Thoracic aorta (tissue), 2 donors: Measurements from ENCODE around the gene IL18R1. TPM values are rescaled to one million over a fixed set of nuclear protein-coding genes. Genes with fewer than 3 reads are reported as not detected.

Source experiments
- ATAC-seq: fragments of 150-250 bp; one replicate; pipeline ENCODE4 v1.8.0; 2017; ENCODE audit warnings: low read depth; ENCODE audit not compliant: insufficient number of reproducible peaks, low FRiP score
- DNase-seq: peaks from one replicate; pipeline ENCODE4 v3.0.0-alpha.2; 2020; ENCODE audit warnings: low spot score
- H3K27ac ChIP-seq, 2 donors: fragments of 200-600 bp; sonication (generic); 1 replicate in 1 of 2; 2 replicates in 1 of 2; pipeline ENCODE4 v1.5.1; 2016; ENCODE audit warnings: mild to moderate bottlenecking in 2 of 2, moderate library complexity in 2 of 2
- H3K27me3 ChIP-seq: fragments of 200-600 bp; sonication (generic); replicated peaks from 2 replicates; pipeline ENCODE4 v1.6.0; 2016; ENCODE audit warnings: mild to moderate bottlenecking; ENCODE audit not compliant: insufficient read depth
- H3K36me3 ChIP-seq: fragments of 200-600 bp; sonication (generic); one replicate; pipeline ENCODE4 v1.5.1; 2016
- H3K4me1 ChIP-seq, 2 donors: fragments of 200-600 bp; sonication (generic); 1 replicate in 1 of 2; 2 replicates in 1 of 2; pipeline versions ENCODE4 v1.5.1 to v1.6.0; 2016; ENCODE audit warnings: low read depth in 2 of 2, mild to moderate bottlenecking in 1 of 2; ENCODE audit not compliant: control insufficient read depth in 1 of 2
- H3K4me3 ChIP-seq: fragments of 200-600 bp; sonication (generic); 2 replicates; pipeline ENCODE4 v1.5.1; 2016; ENCODE audit warnings: mild to moderate bottlenecking
- H3K9me3 ChIP-seq: fragments of 200-600 bp; sonication (generic); 2 replicates; pipeline ENCODE4 v1.5.1; 2016
- total RNA-seq, 2 donors: library from RNA; depleted of rRNA; stranded (reverse); fragments of >200 nt; gene quantifications; one replicate each; pipeline versions ENCODE4 v1.1.0 to v1.2.3, GENCODE V29; 2016
- TF ChIP-seq, protein P1 (sequence below): fragments of 200-600 bp; sonication (generic); IDR thresholded peaks from one replicate; pipeline ENCODE4 v1.5.1; 2019; ENCODE audit warnings: antibody characterized with exemption

Gene IL18R1
- total RNA-seq, 2 donors from 2014 or later: 9.3 to 22.2 TPM

GRCh38 chr2:102331311-102331980, 24.1 kb upstream of the IL18R1 start:
- H3K4me3 ChIP-seq: no peak overlapping the region
- H3K27me3 ChIP-seq: no peaks in the 10 kb centered on the region
- TF ChIP-seq, protein P1, sequence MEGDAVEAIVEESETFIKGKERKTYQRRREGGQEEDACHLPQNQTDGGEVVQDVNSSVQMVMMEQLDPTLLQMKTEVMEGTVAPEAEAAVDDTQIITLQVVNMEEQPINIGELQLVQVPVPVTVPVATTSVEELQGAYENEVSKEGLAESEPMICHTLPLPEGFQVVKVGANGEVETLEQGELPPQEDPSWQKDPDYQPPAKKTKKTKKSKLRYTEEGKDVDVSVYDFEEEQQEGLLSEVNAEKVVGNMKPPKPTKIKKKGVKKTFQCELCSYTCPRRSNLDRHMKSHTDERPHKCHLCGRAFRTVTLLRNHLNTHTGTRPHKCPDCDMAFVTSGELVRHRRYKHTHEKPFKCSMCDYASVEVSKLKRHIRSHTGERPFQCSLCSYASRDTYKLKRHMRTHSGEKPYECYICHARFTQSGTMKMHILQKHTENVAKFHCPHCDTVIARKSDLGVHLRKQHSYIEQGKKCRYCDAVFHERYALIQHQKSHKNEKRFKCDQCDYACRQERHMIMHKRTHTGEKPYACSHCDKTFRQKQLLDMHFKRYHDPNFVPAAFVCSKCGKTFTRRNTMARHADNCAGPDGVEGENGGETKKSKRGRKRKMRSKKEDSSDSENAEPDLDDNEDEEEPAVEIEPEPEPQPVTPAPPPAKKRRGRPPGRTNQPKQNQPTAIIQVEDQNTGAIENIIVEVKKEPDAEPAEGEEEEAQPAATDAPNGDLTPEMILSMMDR: no peak
- DNase-seq: no peak
- peaks cover 7 to 24% of the 10 kb centered on the region in 2 donors for H3K4me1 ChIP-seq
- no peak overlapping the region for H3K27ac ChIP-seq
- no peaks in the 10 kb centered on the region for H3K9me3 ChIP-seq
- no peak for ATAC-seq
- no peaks in the 10 kb centered on the region for H3K36me3 ChIP-seq

GRCh38 chr2:102334486-102334885, 21.1 kb upstream of the IL18R1 start:
- TF ChIP-seq, protein P1: no peak
- H3K9me3 ChIP-seq: no peaks in the 10 kb centered on the region
- no peak for DNase-seq
- no peak overlapping the region for H3K4me3 ChIP-seq
- no peaks in the 10 kb centered on the region for H3K36me3 ChIP-seq
- H3K27ac ChIP-seq: no peak overlapping the region
- no peak for ATAC-seq
- peaks cover 7 to 28% of the 10 kb centered on the region in 2 donors for H3K4me1 ChIP-seq
- H3K27me3 ChIP-seq: no peaks in the 10 kb centered on the region

DNA sequence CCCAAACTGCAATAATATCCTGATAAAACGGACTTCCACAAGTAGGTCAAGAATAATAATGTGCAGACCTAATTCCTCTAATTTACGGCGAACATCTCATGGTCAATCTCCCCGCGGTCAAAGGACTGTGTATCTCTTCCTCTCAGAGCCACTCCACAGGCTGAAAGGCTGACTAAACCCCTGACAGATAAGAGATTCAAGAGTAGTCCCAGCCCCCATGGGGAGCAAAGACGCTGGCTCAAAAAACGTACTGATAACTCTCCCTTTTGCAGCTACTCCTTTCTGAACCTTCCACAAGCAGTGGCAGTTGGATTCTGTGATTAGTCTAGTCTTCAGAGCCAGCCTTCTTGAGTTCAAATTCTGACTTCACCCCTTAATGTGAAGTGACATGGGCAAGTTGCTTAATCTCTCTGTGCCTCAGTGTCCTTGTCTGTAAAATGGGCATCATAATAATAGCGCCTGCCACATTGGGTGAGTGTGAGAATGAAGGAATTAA, 19.7 kb upstream of the IL18R1 start:
- peaks cover 7 to 28% of the 10 kb centered on the region in 2 donors for H3K4me1 ChIP-seq
- no peak overlapping the region for H3K4me3 ChIP-seq
- H3K27me3 ChIP-seq: no peaks in the 10 kb centered on the region
- no peak for DNase-seq
- ATAC-seq: no peak
- TF ChIP-seq, protein P1: no peak
- H3K9me3 ChIP-seq: no peaks in the 10 kb centered on the region
- H3K36me3 ChIP-seq: no peaks in the 10 kb centered on the region
- H3K27ac ChIP-seq: peak overlapping the region in 1 of 2 donors; percentile 29

DNA sequence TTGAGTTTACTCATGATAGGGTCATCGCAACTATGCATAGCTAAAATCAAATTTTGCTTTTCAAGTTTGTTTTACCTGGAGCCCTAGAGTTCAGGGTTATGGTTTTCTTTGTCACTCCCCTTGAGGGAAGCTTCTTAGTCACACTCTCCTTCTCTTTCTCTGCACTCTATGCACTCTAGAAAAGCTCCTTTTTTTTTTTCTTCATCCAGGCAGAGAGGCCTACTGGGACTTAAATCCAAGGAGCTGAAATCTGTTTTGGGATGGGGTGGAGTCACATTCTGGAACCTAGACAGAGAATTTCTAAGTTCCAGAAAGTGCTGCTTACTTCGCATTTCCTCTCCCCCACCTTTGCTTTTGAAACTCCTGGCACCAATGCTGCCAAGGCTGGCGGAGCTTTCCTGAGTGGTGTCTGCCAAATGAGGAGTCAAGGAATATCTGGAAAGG, 19.1 kb upstream of the IL18R1 start:
- Histone ChIP-seq H3K27me3 (no peaks in the 10 kb centered on the region), H3K27ac (peak overlapping the region; percentile 29 to 30), H3K4me1 (peaks cover 7 to 28% of the 10 kb centered on the region in 2 donors), H3K9me3 (no peaks in the 10 kb centered on the region), H3K36me3 (no peaks in the 10 kb centered on the region), H3K4me3 (peak overlapping the region; percentile 11)
- DNase-seq (no peak), ATAC-seq (peak; percentile 14)
- TF ChIP-seq, protein P1: no peak

- H3K36me3 ChIP-seq: no peaks in the 10 kb centered on the region
- H3K27me3 ChIP-seq: no peaks in the 10 kb centered on the region
- peak overlapping the region; percentile 29 to 30 for H3K27ac ChIP-seq
- DNase-seq: no peak
- TF ChIP-seq, protein P1: no peak
- H3K9me3 ChIP-seq: no peaks in the 10 kb centered on the region
- peak overlapping the region; percentile 11 for H3K4me3 ChIP-seq
- no peak for ATAC-seq
- H3K4me1 ChIP-seq: peaks cover 7 to 28% of the 10 kb centered on the region in 2 donors
These were observed 18.6 kb upstream of the IL18R1 start for GRCh38 chr2:102337012-102337411.
